B cell (primary cell): ENCODE results near the gene IRF2BPL. TPM values are rescaled to one million over a fixed set of nuclear protein-coding genes. Genes with fewer than 3 reads are reported as not detected.

ENCODE experiments used
- ATAC-seq: fragments of 200-7000 bp; cut with Tn5 transposase; one replicate; pipeline ENCODE4 v1.10.0; 2021; ENCODE audit warnings: low read depth, mild to moderate bottlenecking, moderate number of reproducible peaks, moderate library complexity
- CTCF ChIA-PET: fragments of 350-600 bp; sonication (Branson Sonifier 250); formaldehyde crosslinking; loops from one replicate; lab custom pipeline; 2021; ENCODE audit warnings: antibody characterized with exemption, inconsistent platforms; lab: Charles Lee
- POLR2A ChIA-PET: fragments of 350-600 bp; sonication (Branson Sonifier 250); formaldehyde crosslinking; loops from one replicate; lab custom pipeline; 2021; ENCODE audit warnings: antibody characterized with exemption; lab: Charles Lee
- DNase-seq: peaks from one replicate; pipeline ENCODE4 v3.0.0; 2013
- H2AFZ ChIP-seq: 2 replicates; pipeline ENCODE4 v1.6.1; 2012; ENCODE audit warnings: mild to moderate bottlenecking, low read depth, low read length; ENCODE audit not compliant: insufficient read depth, poor library complexity, severe bottlenecking
- H3K27ac ChIP-seq, 2 donors: 1 replicate in 1 of 2; 2 replicates in 1 of 2; pipeline ENCODE4 v1.5.1; 2012 to 2013; ENCODE audit warnings: low read length in 2 of 2, mild to moderate bottlenecking in 2 of 2, moderate library complexity in 1 of 2
- H3K27me3 ChIP-seq, 4 experiments: fragments of 200-600 bp in 1 of 4; sonication (generic) in 1 of 4; replicated peaks in 1 of 4; 1 replicate in 2 of 4; 2 replicates in 2 of 4; pipeline versions ENCODE4 v1.6.1 to v1.7.0; 2013 to 2016; ENCODE audit warnings: low read length in 3 of 4, mild to moderate bottlenecking in 2 of 4, mixed read lengths in 1 of 4, moderate library complexity in 1 of 4; ENCODE audit not compliant: insufficient read depth in 4 of 4, control insufficient read depth in 3 of 4; ENCODE audit errors: control extremely low read depth in 1 of 4
- H3K36me3 ChIP-seq, 2 experiments: replicated peaks in 1 of 2; 1 replicate in 1 of 2; 2 replicates in 1 of 2; pipeline versions ENCODE4 v1.6.1 to v1.7.1; 2013; ENCODE audit warnings: low read length in 1 of 2; ENCODE audit not compliant: insufficient read depth in 2 of 2, control insufficient read depth in 1 of 2; ENCODE audit errors: control extremely low read depth in 1 of 2, extremely low read depth in 1 of 2
- H3K4me1 ChIP-seq, 2 donors: fragments of 200-600 bp in 1 of 2; sonication (generic) in 1 of 2; 1 replicate in 1 of 2; 2 replicates in 1 of 2; pipeline versions ENCODE4 v1.5.1 to v1.6.1; 2013 to 2017; ENCODE audit warnings: low read length in 2 of 2; ENCODE audit not compliant: control insufficient read depth in 2 of 2, insufficient read depth in 2 of 2
- H3K4me2 ChIP-seq: replicated peaks from 2 replicates; pipeline ENCODE3; 2012; ENCODE audit warnings: mild to moderate bottlenecking, low read depth, low read length; ENCODE audit not compliant: poor library complexity, severe bottlenecking
- H3K4me3 ChIP-seq, 5 experiments: fragments of 200-600 bp in 1 of 5; sonication (generic) in 1 of 5; 1 replicate in 3 of 5; 2 replicates in 2 of 5; pipeline versions ENCODE4 v1.5.1 to v1.7.0; 2011 to 2016; ENCODE audit warnings: low read length in 4 of 5, mild to moderate bottlenecking in 4 of 5, low read depth in 2 of 5, control low read depth in 1 of 5, moderate library complexity in 1 of 5; ENCODE audit not compliant: insufficient read depth in 1 of 5; ENCODE audit errors: control extremely low read depth in 1 of 5, extremely low read depth in 1 of 5
- H3K79me2 ChIP-seq: fragments of 200-600 bp; sonication (generic); one replicate; pipeline ENCODE4 v1.6.0; 2016; ENCODE audit warnings: low read length; ENCODE audit not compliant: control insufficient read depth, insufficient read depth
- H3K9ac ChIP-seq: fragments of 200-600 bp; sonication (generic); 2 replicates; pipeline ENCODE4 v1.6.1; 2017; ENCODE audit warnings: mild to moderate bottlenecking, low read length, moderate library complexity
- H3K9me3 ChIP-seq, 3 donors: one replicate each; pipeline versions ENCODE4 v1.6.1 to v1.7.1; 2013; ENCODE audit warnings: low read length in 2 of 3; ENCODE audit not compliant: control insufficient read depth in 2 of 3, insufficient read depth in 1 of 3; ENCODE audit errors: control extremely low read depth in 1 of 3
- H4K20me1 ChIP-seq: 2 replicates; pipeline ENCODE4 v1.6.0; 2012; ENCODE audit warnings: mild to moderate bottlenecking, low read length; ENCODE audit not compliant: insufficient read depth, control insufficient read depth, poor library complexity, severe bottlenecking
- H3K27ac Mint-ChIP-seq: one replicate; pipeline ENCODE4 v1.8.0; 2021; ENCODE audit warnings: mixed read lengths
- H3K27me3 Mint-ChIP-seq: one replicate; pipeline ENCODE4 v1.8.0; 2021; ENCODE audit warnings: mixed read lengths
- H3K4me1 Mint-ChIP-seq: one replicate; pipeline ENCODE4 v1.8.0; 2021; ENCODE audit warnings: mixed read lengths
- H3K4me3 Mint-ChIP-seq: one replicate; pipeline ENCODE4 v1.8.0; 2021; ENCODE audit warnings: mixed read lengths
- H3K9me3 Mint-ChIP-seq: one replicate; pipeline ENCODE4 v1.8.0; 2022; ENCODE audit warnings: mixed read lengths; ENCODE audit not compliant: insufficient read depth
- CTCF ChIP-seq: fragments of 200-600 bp; IDR thresholded peaks from one replicate; pipeline ENCODE4 v1.8.0; 2022; ENCODE audit warnings: antibody characterized with exemption, mild to moderate bottlenecking
- EZH2 ChIP-seq: IDR thresholded peaks from 2 replicates; pipeline ENCODE4 v1.6.1; 2012; ENCODE audit warnings: borderline replicate concordance, low read depth, mild to moderate bottlenecking, moderate library complexity, low read length; ENCODE audit not compliant: insufficient read depth, poor library complexity, severe bottlenecking
- WGBS: methylation state at CpG from one replicate; pipeline ENCODE4 v1.1.5; 2013; ENCODE audit warnings: missing lambda C conversion rate; ENCODE audit not compliant: insufficient coverage; 5-methylcytosine and 5-hydroxymethylcytosine counted together
- intact Hi-C: fragments of 100-400 bp; cut with micrococcal nuclease; formaldehyde crosslinking; loops from one replicate; pipeline ENCODE4 v1.10.0; 2022
- polyA plus RNA-seq: library from polyadenylated mRNA; depleted of rRNA; stranded (reverse); fragments of >200 nt; gene quantifications from 2 replicates; pipeline ENCODE4 v1.2.3, GENCODE V29; 2012
- total RNA-seq, 2 donors: library from RNA; stranded (reverse); fragments of 120-200 nt in 1 of 2; gene quantifications; 1 replicate in 1 of 2; 2 replicates in 1 of 2; pipeline versions ENCODE4 v1.2.3 to v1.2.4, GENCODE V29; 2013 to 2022

Gene IRF2BPL
- total and polyA plus RNA-seq, 2 donors (not counting 1 experiment from before 2014, with no cell fraction given), result 27.9 to 34.0 TPM

- intact Hi-C loops, result no loop called here
- CTCF ChIA-PET, result interaction anchor here (0.6 to 9.8 kb wide), 7 partner anchors 19 to 391 kb away, joined by 3 to 126 read pairs (median 5); no protein-coding TSS in a partner anchor
- H3K4me1 Mint-ChIP-seq, result peaks cover 12% of the 10 kb centered on the region
- ATAC-seq (no peak), DNase-seq (no peak)
- no peak overlapping the region for H3K27ac Mint-ChIP-seq
- H3K4me3 ChIP-seq, result no peak overlapping the region
- H4K20me1 ChIP-seq, result no peaks in the 10 kb centered on the region
- no peak overlapping the region for H3K9ac ChIP-seq
- no peak overlapping the region for H3K4me3 Mint-ChIP-seq
- H3K27me3 Mint-ChIP-seq, result no peaks in the 10 kb centered on the region
- peaks cover 0 to 2% (median 0%) of the 10 kb centered on the region in 4 experiments for H3K27me3 ChIP-seq
- H3K9me3 Mint-ChIP-seq, result peaks cover 6% of the 10 kb centered on the region
- H3K4me1 ChIP-seq, result peaks cover 0 to 13% of the 10 kb centered on the region in 2 donors
- POLR2A ChIA-PET, result interaction anchor here (0.6 to 1.0 kb wide), 3 partner anchors 10 to 122 kb away, joined by 3 to 12 read pairs (median 3); no protein-coding TSS in a partner anchor
- H3K4me2 ChIP-seq, result no peak overlapping the region
- H3K27ac ChIP-seq, result no peak overlapping the region
- no peak overlapping the region for H2AFZ ChIP-seq
- TF ChIP-seq EZH2 (no peak), CTCF (no peak)
- H3K79me2 ChIP-seq, result no peaks in the 10 kb centered on the region
- H3K36me3 ChIP-seq, result no peaks in the 10 kb centered on the region
- H3K9me3 ChIP-seq, result peaks cover 0 to 5% (median 1%) of the 10 kb centered on the region in 3 donors
- 100% methylated on average over 2 of the region's 3 CpGs for WGBS
These were observed 48.5 kb upstream of the IRF2BPL start for GRCh38 chr14:77077040-77077439.

- 70% methylated on average over 6 of the region's 10 CpGs for WGBS
These were observed 47.7 kb upstream of the IRF2BPL start for GRCh38 chr14:77076113-77076631.

More at GRCh38 chr14:77076113-77076631, 47.7 kb upstream of the IRF2BPL start:
- Mint-ChIP-seq H3K9me3 (peaks cover 6% of the 10 kb centered on the region), H3K4me3 (no peak overlapping the region), H3K4me1 (peaks cover 6% of the 10 kb centered on the region), H3K27ac (no peak overlapping the region), H3K27me3 (no peaks in the 10 kb centered on the region)
- no peak overlapping the region for H3K4me3 ChIP-seq
- H3K79me2 ChIP-seq, result no peaks in the 10 kb centered on the region
- no peak overlapping the region for H3K27ac ChIP-seq
- H4K20me1 ChIP-seq, result no peaks in the 10 kb centered on the region
- H2AFZ ChIP-seq, result no peak overlapping the region
- ChIA-PET POLR2A (interaction anchor here (0.6 to 1.0 kb wide), 2 partner anchors 10 to 11 kb away, joined by 3 to 12 read pairs; no protein-coding TSS in a partner anchor), CTCF (interaction anchor here (0.6 to 9.8 kb wide), 9 partner anchors 9 to 392 kb away, joined by 3 to 126 read pairs (median 4); no protein-coding TSS in a partner anchor)
- ATAC-seq (no peak), DNase-seq (no peak)
- peaks cover 0 to 2% (median 0%) of the 10 kb centered on the region in 4 experiments for H3K27me3 ChIP-seq
- peaks cover 0 to 10% of the 10 kb centered on the region in 2 donors for H3K4me1 ChIP-seq
- no peaks in the 10 kb centered on the region for H3K36me3 ChIP-seq
- no peak overlapping the region for H3K4me2 ChIP-seq
- no peak overlapping the region for H3K9ac ChIP-seq
- intact Hi-C loops, result no loop called here
- H3K9me3 ChIP-seq, result peaks cover 0 to 5% (median 1%) of the 10 kb centered on the region in 3 donors
- TF ChIP-seq CTCF (no peak), EZH2 (no peak)
